ENCODE results near the gene NOD2.

NOD2 gene

DNA sequence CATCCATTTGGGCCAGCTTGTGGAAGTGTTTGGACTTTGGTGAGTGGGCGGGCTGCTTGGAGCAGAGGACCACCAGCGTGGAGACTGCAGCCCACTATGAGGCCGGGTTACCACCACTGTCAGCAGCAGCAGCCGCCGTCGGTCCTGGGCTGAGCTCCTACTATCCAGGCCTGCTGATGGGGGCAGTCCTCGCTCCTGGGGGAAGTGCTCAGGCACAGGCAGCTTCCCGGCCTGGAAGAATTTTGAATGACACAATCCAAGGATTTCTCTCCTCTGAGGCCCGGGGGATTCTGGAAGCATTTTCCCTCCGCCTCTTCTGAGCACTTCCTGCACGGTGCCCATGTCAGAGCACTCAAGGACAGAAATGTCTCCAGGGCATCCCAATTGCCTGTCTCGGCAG lies 5.3 kb upstream of the NOD2 start:
- in situ Hi-C loops (cut with MboI; ENCODE audit: low sequenced_read_pairs): no loop called here

DNA sequence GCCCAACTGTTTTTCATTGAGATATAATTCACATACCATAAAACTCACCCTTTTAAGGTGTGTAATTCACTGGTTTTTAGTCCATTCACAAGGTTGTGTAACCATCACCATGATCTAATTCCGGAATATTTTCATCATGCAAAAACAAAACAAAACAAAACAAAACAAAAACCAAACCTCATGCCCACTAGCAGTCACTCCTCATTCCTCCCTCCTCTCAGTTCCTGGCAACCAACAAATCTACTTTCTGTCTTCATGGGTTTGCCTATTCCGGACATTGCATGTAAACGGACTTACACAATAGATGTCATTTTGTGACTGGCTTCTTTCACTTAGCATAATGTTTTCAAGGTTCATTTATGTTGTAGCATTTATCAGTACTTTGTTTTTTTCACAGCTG lies 4.5 kb upstream of the NOD2 start:
- in situ Hi-C loops (cut with MboI; ENCODE audit: low sequenced_read_pairs): no loop called here

GRCh38 chr16:50690177-50690576 lies 3.2 kb upstream of the NOD2 start:
- in situ Hi-C loops (cut with MboI; ENCODE audit: low sequenced_read_pairs): no loop called here

- in situ Hi-C loops (cut with MboI; ENCODE audit: low sequenced_read_pairs): no loop called here
Observed at GRCh38 chr16:50692644-50692998, 785 bp upstream of the NOD2 start.

DNA sequence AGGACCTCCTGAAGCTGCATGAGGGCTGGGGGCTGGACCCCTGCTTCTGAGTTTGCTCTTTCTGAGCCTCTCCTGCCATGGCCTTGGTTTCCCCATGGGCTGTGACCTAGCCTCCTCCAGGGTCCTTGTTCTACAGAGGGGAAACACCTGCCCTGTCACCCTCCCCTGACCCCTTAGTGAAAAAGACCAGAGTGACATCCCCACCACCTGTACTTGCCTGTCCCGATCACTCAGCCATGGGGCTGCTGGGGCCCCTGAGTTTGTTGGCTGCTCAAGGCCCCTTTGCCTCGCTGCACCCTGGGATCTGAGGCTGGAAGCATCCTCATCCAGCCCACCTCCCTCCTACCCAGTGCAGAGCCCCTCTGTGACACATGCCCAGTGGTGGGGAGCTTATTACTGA lies 800 bp downstream of the NOD2 start:
- in situ Hi-C loops (cut with MboI; ENCODE audit: low sequenced_read_pairs): no loop called here

DNA sequence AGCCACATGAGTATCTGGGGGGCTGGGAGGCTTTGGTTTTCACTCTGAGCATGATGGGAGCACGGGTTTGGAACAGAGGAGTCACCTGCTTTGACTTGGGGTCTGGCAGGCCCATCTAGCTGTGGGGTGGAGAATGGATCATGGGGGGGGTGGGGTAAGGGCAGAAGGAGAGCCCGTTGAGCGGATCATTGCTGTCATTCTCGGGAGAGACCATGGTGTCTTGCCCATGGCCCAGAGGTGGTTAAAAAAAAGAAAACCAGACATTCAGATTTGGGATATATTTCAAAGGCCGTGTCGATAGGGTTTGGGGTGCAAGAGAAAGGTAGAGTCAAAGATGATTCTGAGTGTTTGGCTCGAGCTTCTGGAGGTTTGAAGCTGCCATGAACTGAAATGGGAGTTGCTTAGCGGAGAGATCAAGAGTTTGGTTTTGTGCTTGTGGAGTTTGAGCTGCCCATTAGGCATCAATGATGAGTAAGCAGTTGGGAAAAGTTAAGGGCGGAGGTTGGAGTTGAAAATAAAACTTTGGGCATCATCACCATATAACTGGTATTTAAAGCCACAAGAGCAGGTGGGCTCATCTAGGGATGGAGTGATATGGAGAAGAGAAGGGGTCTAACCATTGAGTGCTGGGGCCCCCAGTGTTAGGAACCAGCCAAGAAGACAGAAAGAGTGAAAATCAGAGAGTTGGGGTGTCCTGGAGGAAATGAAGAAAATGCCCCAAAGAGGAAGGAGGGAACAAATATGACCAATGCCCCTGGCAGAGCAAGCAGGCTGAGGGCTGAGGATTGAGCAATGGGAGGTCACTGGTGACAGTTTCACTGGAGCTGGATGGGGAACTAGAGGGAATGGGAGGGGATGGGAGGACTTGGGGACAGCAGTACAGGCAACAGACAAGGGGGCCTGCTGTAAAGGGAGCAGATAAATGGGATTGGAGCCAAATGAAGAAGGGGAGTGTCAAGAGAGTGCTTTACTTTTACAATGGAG lies 1.9 kb downstream of the NOD2 start:
- in situ Hi-C loops (cut with MboI; ENCODE audit: low sequenced_read_pairs): no loop called here

- in situ Hi-C loops (cut with MboI; ENCODE audit: low sequenced_read_pairs): no loop called here
Observed at GRCh38 chr16:50696126-50696525, 2.7 kb downstream of the NOD2 start.

DNA sequence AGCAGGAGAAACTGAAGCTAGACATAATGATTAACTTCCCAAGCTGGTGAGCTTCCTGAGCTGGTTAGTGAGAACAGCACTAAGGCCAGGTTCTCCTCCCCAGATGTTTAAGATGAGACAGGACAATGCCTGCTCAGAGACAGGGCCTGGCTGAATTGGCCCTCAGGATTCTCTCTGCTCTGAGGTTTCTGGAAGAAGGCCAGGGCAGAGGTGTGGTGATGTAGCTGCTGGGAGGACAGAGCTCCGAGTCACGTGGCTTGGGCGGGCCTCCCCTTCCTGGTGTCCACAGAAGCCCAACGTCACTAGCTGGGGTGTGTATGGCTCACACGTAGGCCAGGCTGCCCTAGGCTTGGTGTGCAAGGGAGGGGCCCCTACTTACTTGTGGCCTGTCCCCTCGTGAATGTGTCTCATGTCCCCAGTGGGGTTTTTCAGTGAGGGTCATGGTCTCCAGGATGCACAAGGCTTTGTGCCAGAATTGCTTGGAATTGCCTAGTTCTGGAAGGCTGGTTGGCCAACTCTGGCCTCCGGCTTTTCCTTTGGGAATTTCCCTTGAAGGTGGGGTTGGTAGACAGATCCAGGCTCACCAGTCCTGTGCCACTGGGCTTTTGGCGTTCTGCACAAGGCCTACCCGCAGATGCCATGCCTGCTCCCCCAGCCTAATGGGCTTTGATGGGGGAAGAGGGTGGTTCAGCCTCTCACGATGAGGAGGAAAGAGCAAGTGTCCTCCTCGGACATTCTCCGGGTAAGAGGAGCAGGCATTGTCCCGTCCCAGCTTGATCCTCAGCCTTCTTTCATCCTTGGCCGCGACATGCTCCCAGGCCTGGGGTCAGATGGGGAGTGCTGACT lies 3.4 kb downstream of the NOD2 start:
- in situ Hi-C loops (cut with MboI; ENCODE audit: low sequenced_read_pairs): no loop called here

DNA sequence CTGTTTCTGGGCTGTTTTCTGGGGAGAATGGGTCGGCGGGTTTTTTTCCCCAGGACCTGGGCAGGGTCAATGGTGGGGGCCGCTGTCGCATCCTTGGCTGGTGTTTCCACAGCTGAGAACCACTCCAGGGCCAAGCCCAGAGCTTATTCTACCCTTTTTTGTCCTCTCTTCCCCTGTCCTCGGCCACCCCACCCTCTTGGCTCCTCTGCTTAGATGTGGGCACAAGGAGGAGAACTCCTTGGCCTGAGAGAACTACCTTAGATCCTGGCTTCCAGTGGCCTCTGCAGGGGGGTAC lies 4.0 kb downstream of the NOD2 start:
- in situ Hi-C loops (cut with MboI; ENCODE audit: low sequenced_read_pairs): no loop called here

GRCh38 chr16:50697881-50698767 lies 4.7 kb downstream of the NOD2 start:
- in situ Hi-C loops (cut with MboI; ENCODE audit: low sequenced_read_pairs): no loop called here

DNA sequence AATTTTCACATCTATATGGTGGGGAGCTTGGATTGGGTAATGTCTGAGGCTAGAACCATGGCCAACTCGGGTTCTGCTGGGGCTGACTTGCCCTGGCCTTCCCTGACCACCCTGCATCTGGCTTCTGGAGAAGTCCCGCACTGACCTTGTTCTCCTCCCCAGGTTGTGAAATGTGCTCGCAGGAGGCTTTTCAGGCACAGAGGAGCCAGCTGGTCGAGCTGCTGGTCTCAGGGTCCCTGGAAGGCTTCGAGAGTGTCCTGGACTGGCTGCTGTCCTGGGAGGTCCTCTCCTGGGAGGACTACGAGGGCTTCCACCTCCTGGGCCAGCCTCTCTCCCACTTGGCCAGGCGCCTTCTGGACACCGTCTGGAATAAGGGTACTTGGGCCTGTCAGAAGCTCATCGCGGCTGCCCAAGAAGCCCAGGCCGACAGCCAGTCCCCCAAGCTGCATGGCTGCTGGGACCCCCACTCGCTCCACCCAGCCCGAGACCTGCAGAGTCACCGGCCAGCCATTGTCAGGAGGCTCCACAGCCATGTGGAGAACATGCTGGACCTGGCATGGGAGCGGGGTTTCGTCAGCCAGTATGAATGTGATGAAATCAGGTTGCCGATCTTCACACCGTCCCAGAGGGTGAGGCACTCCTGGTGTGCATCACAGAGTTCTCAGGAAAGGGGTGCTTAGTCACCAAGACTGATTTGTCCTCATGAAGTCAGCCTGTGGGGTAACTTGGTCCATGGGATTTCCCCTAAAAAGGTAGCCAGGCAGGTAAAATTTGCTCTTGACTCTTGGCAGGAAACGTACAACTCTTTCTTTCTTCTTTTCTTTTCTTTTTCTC lies 6.1 kb downstream of the NOD2 start:
- in situ Hi-C loops (cut with MboI; ENCODE audit: low sequenced_read_pairs): loop anchor here (25.0 kb wide), 1 partner anchor 112 kb away; no protein-coding TSS in a partner anchor

DNA sequence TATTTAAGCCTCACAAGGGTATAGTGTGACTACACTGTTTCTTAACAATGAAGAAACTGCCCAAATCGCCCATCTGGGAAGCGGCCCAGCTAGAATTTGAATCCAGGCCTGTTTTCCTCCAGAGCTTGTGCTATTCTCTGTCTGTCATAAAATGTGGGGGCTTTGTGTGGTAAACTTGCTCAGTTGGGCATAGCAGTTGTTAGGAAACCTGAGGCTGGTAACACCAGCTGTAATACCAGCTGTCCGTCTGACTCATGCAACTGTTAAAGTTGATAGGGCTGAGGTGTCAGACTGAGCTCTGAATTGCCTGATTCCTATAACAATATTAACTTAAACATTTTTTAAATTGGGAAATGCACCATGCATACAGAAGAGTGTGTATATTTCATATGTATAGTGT lies 9.3 kb downstream of the NOD2 start:
- in situ Hi-C loops (cut with MboI; ENCODE audit: low sequenced_read_pairs): loop anchor here (25.0 kb wide), 1 partner anchor 115 kb away; no protein-coding TSS in a partner anchor

- in situ Hi-C loops (cut with MboI; ENCODE audit: low sequenced_read_pairs): loop anchor here (25.0 kb wide), 1 partner anchor 117 kb away; no protein-coding TSS in a partner anchor
Observed at GRCh38 chr16:50704245-50704644, 10.8 kb downstream of the NOD2 start.

- in situ Hi-C loops (cut with MboI; ENCODE audit: low sequenced_read_pairs): loop anchor here (25.0 kb wide), 1 partner anchor 118 kb away; no protein-coding TSS in a partner anchor
Observed at GRCh38 chr16:50705436-50706110, 12.2 kb downstream of the NOD2 start.

- in situ Hi-C loops (cut with MboI; ENCODE audit: low sequenced_read_pairs): loop anchor here (25.0 kb wide), 1 partner anchor 119 kb away; no protein-coding TSS in a partner anchor
Observed at GRCh38 chr16:50706250-50706649, 12.8 kb downstream of the NOD2 start.

- in situ Hi-C loops (cut with MboI; ENCODE audit: low sequenced_read_pairs): loop anchor here (25.0 kb wide), 1 partner anchor 121 kb away; no protein-coding TSS in a partner anchor
Observed at GRCh38 chr16:50708373-50709060, 15.1 kb downstream of the NOD2 start.

- in situ Hi-C loops (cut with MboI; ENCODE audit: low sequenced_read_pairs): loop anchor here (25.0 kb wide), 1 partner anchor 122 kb away; no protein-coding TSS in a partner anchor
Observed at GRCh38 chr16:50709061-50709684, 15.8 kb downstream of the NOD2 start.

DNA sequence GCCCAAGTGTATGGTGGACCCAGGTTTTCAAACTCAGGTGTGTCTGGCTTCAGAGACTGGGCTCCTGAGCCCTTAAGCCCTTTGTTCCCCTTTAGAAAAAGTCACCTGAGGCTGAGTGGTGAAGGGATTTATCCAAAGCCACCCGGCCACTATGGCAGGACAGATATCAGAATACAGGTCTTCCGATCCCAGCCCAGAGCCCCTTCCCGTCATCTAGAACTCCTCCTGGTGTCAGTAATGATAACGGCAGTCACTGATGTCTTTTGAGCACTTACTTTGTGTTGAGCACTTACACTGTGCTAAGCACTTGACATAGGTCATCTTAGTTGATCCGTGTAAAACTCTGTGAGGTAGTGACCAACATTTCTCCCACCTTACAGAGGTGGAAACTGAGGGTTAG lies 16.6 kb downstream of the NOD2 start:
- in situ Hi-C loops (cut with MboI; ENCODE audit: low sequenced_read_pairs): loop anchor here (25.0 kb wide), 1 partner anchor 123 kb away; no protein-coding TSS in a partner anchor
